WTC11 (cell line): Measurements from ENCODE around the gene ZC3H4.

Source experiments
- ATF3 ChIP-seq: sonication (generic); formaldehyde crosslinking; conservative IDR thresholded peaks from 2 replicates; pipeline ENCODE4 v1.8.1; 2022; ENCODE audit warnings: mild to moderate bottlenecking, missing genetic modification reagents
- ESRRA ChIP-seq: sonication (generic); formaldehyde crosslinking; IDR thresholded peaks from 2 replicates; pipeline ENCODE4 v1.8.1; 2022; ENCODE audit warnings: mild to moderate bottlenecking, missing genetic modification reagents, borderline replicate concordance
- TF ChIP-seq, protein P1 (sequence below): fragments of 200-600 bp; IDR thresholded peaks from 2 replicates; pipeline ENCODE4 v1.8.0; 2022; ENCODE audit warnings: antibody characterized with exemption
- TF ChIP-seq, protein P2 (sequence below): sonication (generic); formaldehyde crosslinking; IDR thresholded peaks from 2 replicates; pipeline ENCODE4 v1.8.0; 2022; ENCODE audit warnings: mild to moderate bottlenecking, missing genetic modification reagents

GRCh38 chr19:47075941-47076340, 37.6 kb downstream of the ZC3H4 start:
- TF ChIP-seq, protein P1, sequence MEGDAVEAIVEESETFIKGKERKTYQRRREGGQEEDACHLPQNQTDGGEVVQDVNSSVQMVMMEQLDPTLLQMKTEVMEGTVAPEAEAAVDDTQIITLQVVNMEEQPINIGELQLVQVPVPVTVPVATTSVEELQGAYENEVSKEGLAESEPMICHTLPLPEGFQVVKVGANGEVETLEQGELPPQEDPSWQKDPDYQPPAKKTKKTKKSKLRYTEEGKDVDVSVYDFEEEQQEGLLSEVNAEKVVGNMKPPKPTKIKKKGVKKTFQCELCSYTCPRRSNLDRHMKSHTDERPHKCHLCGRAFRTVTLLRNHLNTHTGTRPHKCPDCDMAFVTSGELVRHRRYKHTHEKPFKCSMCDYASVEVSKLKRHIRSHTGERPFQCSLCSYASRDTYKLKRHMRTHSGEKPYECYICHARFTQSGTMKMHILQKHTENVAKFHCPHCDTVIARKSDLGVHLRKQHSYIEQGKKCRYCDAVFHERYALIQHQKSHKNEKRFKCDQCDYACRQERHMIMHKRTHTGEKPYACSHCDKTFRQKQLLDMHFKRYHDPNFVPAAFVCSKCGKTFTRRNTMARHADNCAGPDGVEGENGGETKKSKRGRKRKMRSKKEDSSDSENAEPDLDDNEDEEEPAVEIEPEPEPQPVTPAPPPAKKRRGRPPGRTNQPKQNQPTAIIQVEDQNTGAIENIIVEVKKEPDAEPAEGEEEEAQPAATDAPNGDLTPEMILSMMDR: no peak
- no peak for TF ChIP-seq ATF3 (CRISPR knock-in tag)
- no peak for TF ChIP-seq ESRRA (CRISPR knock-in tag)
- TF ChIP-seq, protein P2, sequence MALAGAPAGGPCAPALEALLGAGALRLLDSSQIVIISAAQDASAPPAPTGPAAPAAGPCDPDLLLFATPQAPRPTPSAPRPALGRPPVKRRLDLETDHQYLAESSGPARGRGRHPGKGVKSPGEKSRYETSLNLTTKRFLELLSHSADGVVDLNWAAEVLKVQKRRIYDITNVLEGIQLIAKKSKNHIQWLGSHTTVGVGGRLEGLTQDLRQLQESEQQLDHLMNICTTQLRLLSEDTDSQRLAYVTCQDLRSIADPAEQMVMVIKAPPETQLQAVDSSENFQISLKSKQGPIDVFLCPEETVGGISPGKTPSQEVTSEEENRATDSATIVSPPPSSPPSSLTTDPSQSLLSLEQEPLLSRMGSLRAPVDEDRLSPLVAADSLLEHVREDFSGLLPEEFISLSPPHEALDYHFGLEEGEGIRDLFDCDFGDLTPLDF (CRISPR knock-in tag): no peak
